Activated T-cell treated with anti-CD3 and anti-CD28 coated beads, Interleukin-2, amount 50 U/mL, for 24 hours (primary cell): Measurements from ENCODE around the gene MAST4.

Source experiments
- DNase-seq: peaks from one replicate; pipeline ENCODE4 v3.0.0-alpha.2; 2020
- H3K27ac Mint-ChIP-seq: 2 replicates; pipeline ENCODE4 v1.8.0; 2020; ENCODE audit warnings: mild to moderate bottlenecking, mixed read lengths
- H3K27me3 Mint-ChIP-seq: 2 replicates; pipeline ENCODE4 v1.8.0; 2020; ENCODE audit warnings: mixed read lengths
- H3K36me3 Mint-ChIP-seq: 2 replicates; pipeline ENCODE4 v1.8.0; 2020; ENCODE audit warnings: low read depth, mixed read lengths
- H3K4me1 Mint-ChIP-seq: 2 replicates; pipeline ENCODE4 v1.8.0; 2020; ENCODE audit warnings: low read depth, mixed read lengths
- H3K4me3 Mint-ChIP-seq: 2 replicates; pipeline ENCODE4 v1.8.0; 2020; ENCODE audit warnings: mild to moderate bottlenecking, moderate library complexity, mixed read lengths
- H3K9me3 Mint-ChIP-seq: 2 replicates; pipeline ENCODE4 v1.8.0; 2020; ENCODE audit warnings: mixed read lengths

Gene MAST4

GRCh38 chr5:66888613-66889012 is 292.4 kb downstream of the MAST4 start:
- no peak overlapping the region for H3K27ac Mint-ChIP-seq
- H3K4me1 Mint-ChIP-seq: peaks cover 8% of the 10 kb centered on the region
- H3K4me3 Mint-ChIP-seq: no peak overlapping the region
- DNase-seq: no peak
- no peaks in the 10 kb centered on the region for H3K36me3 Mint-ChIP-seq
- H3K27me3 Mint-ChIP-seq: peaks cover 32% of the 10 kb centered on the region
- no peaks in the 10 kb centered on the region for H3K9me3 Mint-ChIP-seq

- H3K4me1 Mint-ChIP-seq: peaks cover 8% of the 10 kb centered on the region
- no peaks in the 10 kb centered on the region for H3K9me3 Mint-ChIP-seq
- H3K27ac Mint-ChIP-seq: no peak overlapping the region
- no peaks in the 10 kb centered on the region for H3K36me3 Mint-ChIP-seq
- H3K4me3 Mint-ChIP-seq: no peak overlapping the region
- H3K27me3 Mint-ChIP-seq: peaks cover 31% of the 10 kb centered on the region
- DNase-seq: no peak
Measured at GRCh38 chr5:66889056-66889455, 292.9 kb downstream of the MAST4 start.

GRCh38 chr5:66889524-66889923 is 293.3 kb downstream of the MAST4 start:
- Mint-ChIP-seq H3K4me3 (no peak overlapping the region), H3K36me3 (no peaks in the 10 kb centered on the region), H3K9me3 (no peaks in the 10 kb centered on the region), H3K27ac (no peak overlapping the region), H3K27me3 (peaks cover 36% of the 10 kb centered on the region), H3K4me1 (peaks cover 8% of the 10 kb centered on the region)
- DNase-seq: no peak

GRCh38 chr5:66891184-66891925 is 295.2 kb downstream of the MAST4 start:
- H3K27ac Mint-ChIP-seq: no peak overlapping the region
- H3K36me3 Mint-ChIP-seq: no peaks in the 10 kb centered on the region
- H3K9me3 Mint-ChIP-seq: no peaks in the 10 kb centered on the region
- peaks cover 41% of the 10 kb centered on the region for H3K27me3 Mint-ChIP-seq
- H3K4me3 Mint-ChIP-seq: no peak overlapping the region
- peaks cover 18% of the 10 kb centered on the region for H3K4me1 Mint-ChIP-seq
- DNase-seq: no peak

- Mint-ChIP-seq H3K9me3 (no peaks in the 10 kb centered on the region), H3K27me3 (peaks cover 46% of the 10 kb centered on the region), H3K4me3 (no peak overlapping the region), H3K4me1 (peaks cover 21% of the 10 kb centered on the region), H3K36me3 (no peaks in the 10 kb centered on the region), H3K27ac (peak overlapping the region; percentile 3)
- no peak for DNase-seq
Measured at GRCh38 chr5:66892716-66893115, 296.5 kb downstream of the MAST4 start.

GRCh38 chr5:66894480-66895240 is 298.5 kb downstream of the MAST4 start:
- Mint-ChIP-seq H3K4me1 (peaks cover 24% of the 10 kb centered on the region), H3K27me3 (peaks cover 51% of the 10 kb centered on the region), H3K9me3 (no peaks in the 10 kb centered on the region), H3K4me3 (no peak overlapping the region), H3K36me3 (no peaks in the 10 kb centered on the region), H3K27ac (no peak overlapping the region)
- no peak for DNase-seq

GRCh38 chr5:66896171-66896570 is 300.0 kb downstream of the MAST4 start:
- peaks cover 50% of the 10 kb centered on the region for H3K27me3 Mint-ChIP-seq
- H3K4me1 Mint-ChIP-seq: peaks cover 24% of the 10 kb centered on the region
- H3K27ac Mint-ChIP-seq: peak overlapping the region; percentile 13
- H3K9me3 Mint-ChIP-seq: no peaks in the 10 kb centered on the region
- no peak for DNase-seq
- no peaks in the 10 kb centered on the region for H3K36me3 Mint-ChIP-seq
- no peak overlapping the region for H3K4me3 Mint-ChIP-seq

- Mint-ChIP-seq H3K9me3 (no peaks in the 10 kb centered on the region), H3K36me3 (no peaks in the 10 kb centered on the region), H3K27ac (no peak overlapping the region), H3K4me3 (no peak overlapping the region), H3K4me1 (peaks cover 20% of the 10 kb centered on the region), H3K27me3 (peaks cover 45% of the 10 kb centered on the region)
- DNase-seq: no peak
Measured at GRCh38 chr5:66897356-66897755, 301.2 kb downstream of the MAST4 start.

GRCh38 chr5:66898241-66898995 is 302.2 kb downstream of the MAST4 start:
- no peak overlapping the region for H3K4me3 Mint-ChIP-seq
- peaks cover 16% of the 10 kb centered on the region for H3K4me1 Mint-ChIP-seq
- no peak for DNase-seq
- H3K36me3 Mint-ChIP-seq: no peaks in the 10 kb centered on the region
- H3K27me3 Mint-ChIP-seq: peaks cover 45% of the 10 kb centered on the region
- H3K27ac Mint-ChIP-seq: no peak overlapping the region
- no peaks in the 10 kb centered on the region for H3K9me3 Mint-ChIP-seq

GRCh38 chr5:66903218-66903617 is 307.0 kb downstream of the MAST4 start:
- Mint-ChIP-seq H3K27me3 (peaks cover 24% of the 10 kb centered on the region), H3K4me1 (peaks cover 3% of the 10 kb centered on the region), H3K4me3 (no peak overlapping the region), H3K36me3 (no peaks in the 10 kb centered on the region), H3K27ac (no peak overlapping the region), H3K9me3 (no peaks in the 10 kb centered on the region)
- no peak for DNase-seq

- H3K9me3 Mint-ChIP-seq: no peaks in the 10 kb centered on the region
- H3K27ac Mint-ChIP-seq: no peak overlapping the region
- no peaks in the 10 kb centered on the region for H3K36me3 Mint-ChIP-seq
- DNase-seq: no peak
- peaks cover 1% of the 10 kb centered on the region for H3K4me1 Mint-ChIP-seq
- no peak overlapping the region for H3K4me3 Mint-ChIP-seq
- H3K27me3 Mint-ChIP-seq: peaks cover 23% of the 10 kb centered on the region
Measured at GRCh38 chr5:66903709-66904108, 307.5 kb downstream of the MAST4 start.

- DNase-seq: no peak
- Mint-ChIP-seq H3K4me1 (peaks cover 3% of the 10 kb centered on the region), H3K36me3 (no peaks in the 10 kb centered on the region)
Measured at GRCh38 chr5:66904189-66904588, 308.0 kb downstream of the MAST4 start.

GRCh38 chr5:66906021-66906420 is 309.8 kb downstream of the MAST4 start:
- peaks cover 14% of the 10 kb centered on the region for H3K27me3 Mint-ChIP-seq
- H3K4me3 Mint-ChIP-seq: no peak overlapping the region
- peaks cover 6% of the 10 kb centered on the region for H3K4me1 Mint-ChIP-seq
- H3K27ac Mint-ChIP-seq: no peak overlapping the region
- DNase-seq: no peak
- no peaks in the 10 kb centered on the region for H3K9me3 Mint-ChIP-seq
- H3K36me3 Mint-ChIP-seq: no peaks in the 10 kb centered on the region

More at GRCh38 chr5:66904189-66904588, 308.0 kb downstream of the MAST4 start:
- Mint-ChIP-seq H3K4me3 (no peak overlapping the region), H3K9me3 (no peaks in the 10 kb centered on the region), H3K27ac (no peak overlapping the region), H3K27me3 (peaks cover 21% of the 10 kb centered on the region)

GRCh38 chr5:66908230-66908629 is 312.0 kb downstream of the MAST4 start:
- peaks cover 6% of the 10 kb centered on the region for H3K4me1 Mint-ChIP-seq
- no peaks in the 10 kb centered on the region for H3K36me3 Mint-ChIP-seq
- H3K9me3 Mint-ChIP-seq: no peaks in the 10 kb centered on the region
- DNase-seq: no peak
- H3K4me3 Mint-ChIP-seq: no peak overlapping the region
- H3K27ac Mint-ChIP-seq: no peak overlapping the region
- H3K27me3 Mint-ChIP-seq: peaks cover 6% of the 10 kb centered on the region
